DMS153 treated with DMSO at 0.1 percent for 48 hours (cell line): Measurements from ENCODE around the gene COL9A3.

Source experiments
- DNase-seq: peaks from one replicate; lab custom pipeline; 2025; ENCODE audit not compliant: unreplicated experiment; lab: John Stamatoyannopoulos, UW

The COL9A3 gene

GRCh38 chr20:62778601-62779416, 38.0 kb upstream of the COL9A3 start:
- DNase-seq = no peak

DNA sequence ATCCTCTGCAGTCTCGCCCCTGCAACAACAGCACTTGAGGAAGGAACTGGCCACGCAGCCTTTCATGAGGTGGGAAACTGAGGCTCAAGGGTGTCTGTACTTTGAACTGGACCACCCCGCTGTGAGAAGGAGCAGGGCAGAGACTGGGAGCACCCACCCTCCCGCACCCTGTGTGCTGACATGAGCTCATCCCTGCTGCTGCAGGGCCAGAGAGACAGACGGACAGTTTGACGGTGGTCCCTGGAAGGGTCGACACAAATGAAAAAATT, 37.5 kb upstream of the COL9A3 start:
- DNase-seq = no peak

GRCh38 chr20:62780204-62780603, 36.6 kb upstream of the COL9A3 start:
- no peak for DNase-seq

DNA sequence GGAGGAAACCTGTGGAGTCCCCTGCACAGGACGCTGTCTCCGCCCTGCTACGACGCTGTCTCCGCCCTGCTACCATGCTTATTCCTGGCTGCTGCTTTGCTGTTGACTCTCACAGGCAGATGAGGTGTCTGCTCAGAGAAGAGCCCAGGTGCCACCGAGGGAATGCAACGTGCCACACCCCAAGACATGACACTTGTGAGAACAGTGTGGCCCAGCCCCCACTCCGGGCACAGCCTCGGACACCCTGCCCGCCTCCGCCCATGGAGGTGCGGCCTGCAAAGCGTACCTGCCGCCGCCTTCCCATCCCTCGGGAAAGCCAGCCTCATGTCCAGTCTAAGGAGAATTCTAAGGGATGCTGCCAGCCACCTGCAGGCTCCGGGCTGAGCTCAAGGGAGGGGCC, 36.2 kb upstream of the COL9A3 start:
- peak; percentile 37 for DNase-seq

GRCh38 chr20:62782149-62782892, 34.5 kb upstream of the COL9A3 start:
- no peak for DNase-seq

GRCh38 chr20:62782893-62783278, 34.0 kb upstream of the COL9A3 start:
- no peak for DNase-seq

GRCh38 chr20:62784497-62784896, 32.4 kb upstream of the COL9A3 start:
- DNase-seq = no peak

DNA sequence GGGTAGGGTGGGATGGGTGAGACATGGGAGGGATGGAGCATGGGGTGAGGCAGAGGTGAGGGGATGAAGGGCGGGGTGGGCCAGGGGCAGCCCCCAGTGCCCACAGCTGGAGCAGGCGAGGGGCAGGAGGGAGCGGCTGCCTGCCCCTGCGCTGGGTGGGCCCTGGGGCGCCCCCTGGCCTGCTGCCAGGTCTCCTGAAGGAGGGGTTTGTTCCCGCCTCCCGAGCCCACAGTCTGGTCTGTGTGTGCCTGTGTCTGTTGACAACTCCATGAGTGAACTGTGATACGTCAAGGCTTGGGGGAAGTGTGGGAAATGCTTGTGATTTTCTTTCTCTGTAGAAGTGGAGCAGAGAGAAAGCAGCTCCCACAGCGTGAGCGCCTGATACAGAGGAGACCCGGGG, 31.5 kb upstream of the COL9A3 start:
- no peak for DNase-seq

- no peak for DNase-seq
These were observed 30.7 kb upstream of the COL9A3 start for GRCh38 chr20:62786157-62786556.

- no peak for DNase-seq
These were observed 29.5 kb upstream of the COL9A3 start for GRCh38 chr20:62787321-62787720.

DNA sequence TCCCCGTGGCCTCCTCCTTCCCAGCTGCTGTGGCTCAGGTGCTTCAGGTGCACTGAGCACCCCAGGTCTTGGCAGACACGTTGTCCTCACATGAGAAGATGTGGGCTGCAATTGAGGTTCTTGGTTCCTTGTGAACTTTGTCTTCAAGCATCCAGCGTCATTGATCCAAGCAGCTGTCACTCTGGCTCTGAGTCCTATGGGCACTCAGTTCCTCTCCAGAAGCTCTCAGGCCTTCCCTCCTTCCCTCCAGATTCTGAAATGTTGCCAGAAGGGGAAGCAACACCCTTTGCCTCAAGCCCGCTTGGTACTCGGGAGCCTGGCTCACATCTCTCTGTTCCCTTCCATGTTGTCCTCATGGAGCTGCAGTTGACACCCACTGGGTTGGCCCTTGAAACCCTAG, 29.0 kb upstream of the COL9A3 start:
- DNase-seq = no peak

GRCh38 chr20:62788607-62789006, 28.2 kb upstream of the COL9A3 start:
- DNase-seq = no peak

- DNase-seq = no peak
These were observed 26.8 kb upstream of the COL9A3 start for GRCh38 chr20:62790075-62790474.

DNA sequence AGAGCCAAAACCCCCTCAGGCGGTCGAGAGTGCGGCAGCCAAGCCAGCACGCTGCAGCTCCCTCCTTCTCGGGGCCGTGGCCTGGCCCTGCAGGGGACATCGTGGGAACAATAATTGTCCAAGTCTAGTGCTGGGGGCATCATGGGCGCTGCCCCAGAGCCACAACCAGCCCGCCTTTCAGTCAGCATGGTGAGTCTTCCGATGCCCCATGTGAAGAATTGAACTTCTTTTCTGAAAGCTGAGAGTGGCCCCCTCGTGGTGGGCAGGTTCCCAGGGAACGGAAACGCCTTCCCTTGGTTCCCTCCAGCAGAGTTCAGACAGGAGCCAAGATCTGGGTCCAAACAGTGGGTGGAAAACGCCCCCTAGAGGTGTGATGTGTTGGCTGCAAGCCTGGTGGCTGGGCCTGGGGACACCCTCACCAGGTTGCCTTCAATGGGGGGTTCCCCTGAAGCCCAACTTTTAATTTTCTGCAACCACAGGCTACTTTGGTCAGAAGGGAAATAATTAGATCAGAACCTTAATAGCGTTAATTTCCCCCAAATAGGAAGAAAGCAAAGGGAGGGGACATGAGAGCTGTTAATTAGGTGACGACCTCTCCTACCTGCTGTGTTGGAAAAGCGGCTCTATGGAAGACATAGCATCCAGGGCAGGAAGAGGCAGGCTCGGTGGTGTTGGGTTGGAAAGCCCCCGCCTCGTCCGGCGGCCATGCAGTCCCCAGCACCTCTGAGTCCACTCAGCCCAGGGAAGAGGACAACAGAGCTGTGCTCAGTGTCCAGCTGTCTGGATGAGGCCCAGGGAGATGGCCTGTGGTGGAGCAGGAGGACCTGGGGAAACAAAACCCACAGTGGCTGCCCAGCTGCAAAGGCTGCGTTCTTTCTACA, 25.3 kb upstream of the COL9A3 start:
- peak; percentile 85 for DNase-seq

- no peak for DNase-seq
These were observed 24.5 kb upstream of the COL9A3 start for GRCh38 chr20:62792182-62792939.

GRCh38 chr20:62792940-62793756, 23.7 kb upstream of the COL9A3 start:
- DNase-seq = no peak

GRCh38 chr20:62793757-62794006, 23.2 kb upstream of the COL9A3 start:
- DNase-seq = no peak

GRCh38 chr20:62794007-62794724, 22.7 kb upstream of the COL9A3 start:
- DNase-seq = peak; percentile 91

GRCh38 chr20:62795023-62795761, 21.7 kb upstream of the COL9A3 start:
- no peak for DNase-seq
